Adrenal gland (tissue), 12 donors: Measurements from ENCODE around the gene WNT4. TPM values are rescaled to one million over a fixed set of nuclear protein-coding genes. Genes with fewer than 3 reads are reported as not detected.
A peak's percentile ranks its signal among the peaks of the same experiment; 100 is the strongest.

ENCODE experiments used
- DNase-seq, 7 donors: peaks; one replicate each; pipeline ENCODE4 v3.0.0-alpha.2; 2019 to 2020
- H3K27ac ChIP-seq, 5 donors: fragments of 200-600 bp; sonication (generic) in 4 of 5; 1 replicate in 3 of 5; 2 replicates in 2 of 5; pipeline versions ENCODE4 v1.5.1 to v1.8.0; 2016 to 2020; ENCODE audit warnings: mild to moderate bottlenecking in 1 of 5
- H3K27me3 ChIP-seq: fragments of 200-600 bp; 2 replicates; pipeline ENCODE4 v1.8.0; 2021
- H3K36me3 ChIP-seq, 2 donors: fragments of 200-600 bp; replicated peaks in 1 of 2; 1 replicate in 1 of 2; 2 replicates in 1 of 2; pipeline versions ENCODE4 v1.5.1 to v1.8.0; 2018 to 2022
- H3K4me1 ChIP-seq, 2 donors: fragments of 200-600 bp; replicated peaks in 1 of 2; 1 replicate in 1 of 2; 2 replicates in 1 of 2; pipeline versions ENCODE4 v1.5.1 to v1.8.0; 2018 to 2021
- H3K4me3 ChIP-seq, 4 donors: fragments of 200-600 bp; sonication (generic) in 3 of 4; one replicate each; pipeline ENCODE4 v1.5.1; 2016 to 2018
- H3K9me3 ChIP-seq, 3 donors: fragments of 200-600 bp; sonication (generic) in 1 of 3; replicated peaks in 1 of 3; 1 replicate in 2 of 3; 2 replicates in 1 of 3; pipeline versions ENCODE4 v1.5.1 to v1.8.0; 2016 to 2021
- POLR2A ChIP-seq, 2 donors: fragments of 450-650 bp; IDR thresholded peaks; one replicate each; pipeline ENCODE4 v1.6.1; 2017; ENCODE audit warnings: antibody characterized with exemption in 2 of 2, mild to moderate bottlenecking in 2 of 2, moderate library complexity in 1 of 2
- WGBS, 4 donors: extraction: QIAGEN DNeasy Blood & Tissue Kit in 2 of 4; methylation state at CpG; one replicate each; pipeline versions ENCODE4 v1.1.5 to v1.1.7; 2013 to 2017; 5-methylcytosine and 5-hydroxymethylcytosine counted together
- intact Hi-C, 2 donors: fragments of 100-400 bp; cut with DNase I; formaldehyde crosslinking; loops; one replicate each; pipeline versions ENCODE4 v1.14.1 to v1.15.0; 2022 to 2023
- polyA plus RNA-seq, 3 donors: library from polyadenylated mRNA; stranded (reverse); fragments of 200-250 nt in 2 of 3; fragments of 350-450 nt in 1 of 3; fragmentation: Illumina TruSeq in 1 of 3; extraction: RNeasy Lipid Tissue Mini Kit (QIAGEN cat#74804) in 1 of 3; gene quantifications; one replicate each; pipeline ENCODE4 v1.2.3, GENCODE V29; 2013 to 2014
- total RNA-seq, 9 donors: library from RNA; depleted of rRNA in 4 of 9; stranded (reverse); fragments of >200 nt in 4 of 9; fragments of 120-200 nt in 1 of 9; fragmentation: NEBNext Ultra II Directional in 1 of 9; extraction: Animal tissue kit (Norgen Biotek cat#: 25700) in 1 of 9; gene quantifications; one replicate each; pipeline versions ENCODE4 v1.1.0 to v1.2.4, GENCODE V29; 2013 to 2023
- TF ChIP-seq, protein P1 (sequence below), 6 experiments: fragments of 450-650 bp in 4 of 6; fragments of 200-600 bp in 2 of 6; sonication (generic) in 1 of 6; IDR thresholded peaks; 1 replicate in 5 of 6; 2 replicates in 1 of 6; pipeline versions ENCODE4 v1.5.1 to v1.8.0; 2016 to 2021; ENCODE audit warnings: antibody characterized with exemption in 6 of 6, mild to moderate bottlenecking in 2 of 6, moderate library complexity in 1 of 6
- donor health status: healthy with polysubstance abuse.
- donor health status: Bipolar disorder and iron deficiency.
- donor health status: DM: yes; HTN: yes; CAD: no.
- donor health status: DM: no; HTN: no; CAD: no.
- donor health status: DM: no; HTN: no; CAD: no.
- donor health status: DM: yes; HTN: yes; CAD: no.

The WNT4 gene
- total and polyA plus RNA-seq, 12 donors: 2.3 to 39.6 (median 5.9) TPM

GRCh38 chr1:22184892-22185612, 42.2 kb upstream of the WNT4 start:
- no peak overlapping the region for H3K27ac ChIP-seq
- DNase-seq: peak in 2 of 7 donors; percentile 27 to 86
- H3K4me3 ChIP-seq: no peak overlapping the region
- intact Hi-C loops: no loop called here
- H3K36me3 ChIP-seq: no peaks in the 10 kb centered on the region
- H3K9me3 ChIP-seq: no peaks in the 10 kb centered on the region
- TF ChIP-seq POLR2A (IDR thresholded peaks at IDR 0.05): no peak
- TF ChIP-seq, protein P1, sequence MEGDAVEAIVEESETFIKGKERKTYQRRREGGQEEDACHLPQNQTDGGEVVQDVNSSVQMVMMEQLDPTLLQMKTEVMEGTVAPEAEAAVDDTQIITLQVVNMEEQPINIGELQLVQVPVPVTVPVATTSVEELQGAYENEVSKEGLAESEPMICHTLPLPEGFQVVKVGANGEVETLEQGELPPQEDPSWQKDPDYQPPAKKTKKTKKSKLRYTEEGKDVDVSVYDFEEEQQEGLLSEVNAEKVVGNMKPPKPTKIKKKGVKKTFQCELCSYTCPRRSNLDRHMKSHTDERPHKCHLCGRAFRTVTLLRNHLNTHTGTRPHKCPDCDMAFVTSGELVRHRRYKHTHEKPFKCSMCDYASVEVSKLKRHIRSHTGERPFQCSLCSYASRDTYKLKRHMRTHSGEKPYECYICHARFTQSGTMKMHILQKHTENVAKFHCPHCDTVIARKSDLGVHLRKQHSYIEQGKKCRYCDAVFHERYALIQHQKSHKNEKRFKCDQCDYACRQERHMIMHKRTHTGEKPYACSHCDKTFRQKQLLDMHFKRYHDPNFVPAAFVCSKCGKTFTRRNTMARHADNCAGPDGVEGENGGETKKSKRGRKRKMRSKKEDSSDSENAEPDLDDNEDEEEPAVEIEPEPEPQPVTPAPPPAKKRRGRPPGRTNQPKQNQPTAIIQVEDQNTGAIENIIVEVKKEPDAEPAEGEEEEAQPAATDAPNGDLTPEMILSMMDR (IDR thresholded peaks at IDR 0.05): no peak
- no peaks in the 10 kb centered on the region for H3K4me1 ChIP-seq
- 61 to 74% (median 68%) methylated on average over 12 to 21 of the region's 21 CpGs for WGBS, 4 donors
- no peaks in the 10 kb centered on the region for H3K27me3 ChIP-seq

DNA sequence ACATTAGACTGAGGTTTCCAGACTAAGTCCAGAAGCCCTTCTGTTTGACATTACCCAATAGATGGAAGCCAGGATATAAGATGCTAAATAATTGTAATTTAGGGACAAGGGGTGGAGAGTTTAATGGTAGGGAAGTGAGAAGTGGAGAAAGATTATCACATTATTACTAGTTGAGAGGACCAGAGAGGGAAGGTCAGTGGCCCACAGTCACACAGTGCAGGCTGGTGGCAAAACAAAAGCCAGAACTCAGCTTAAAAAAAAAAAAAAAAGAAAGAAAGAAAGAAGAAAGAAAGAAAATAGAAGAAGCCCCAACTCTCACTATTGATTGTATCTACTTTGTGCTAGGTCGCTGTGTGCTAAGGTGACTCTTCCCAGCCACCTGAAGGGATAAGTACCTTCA, 41.6 kb upstream of the WNT4 start:
- WGBS, 4 donors: 90 to 97% (median 93%) methylated on average over 1 of the region's 1 CpG
- no peaks in the 10 kb centered on the region for H3K36me3 ChIP-seq
- TF ChIP-seq, protein P1 (IDR thresholded peaks at IDR 0.05): no peak
- TF ChIP-seq POLR2A (IDR thresholded peaks at IDR 0.05): no peak
- intact Hi-C loops: no loop called here
- no peak overlapping the region for H3K4me3 ChIP-seq
- no peak for DNase-seq
- H3K4me1 ChIP-seq: no peaks in the 10 kb centered on the region
- no peaks in the 10 kb centered on the region for H3K27me3 ChIP-seq
- H3K9me3 ChIP-seq: no peaks in the 10 kb centered on the region
- H3K27ac ChIP-seq: no peak overlapping the region

GRCh38 chr1:22182715-22183114, 39.8 kb upstream of the WNT4 start:
- no peaks in the 10 kb centered on the region for H3K27me3 ChIP-seq

GRCh38 chr1:22179197-22179803, 36.4 kb upstream of the WNT4 start:
- no peak overlapping the region for H3K27ac ChIP-seq
- TF ChIP-seq, protein P1 (IDR thresholded peaks at IDR 0.05): no peak
- no peak for TF ChIP-seq POLR2A (IDR thresholded peaks at IDR 0.05)
- no peaks in the 10 kb centered on the region for H3K9me3 ChIP-seq
- H3K36me3 ChIP-seq: no peaks in the 10 kb centered on the region
- WGBS, 4 donors: 98 to 100% (median 99%) methylated on average over 2 of the region's 2 CpGs
- intact Hi-C loops: no loop called here
- DNase-seq: no peak
- no peak overlapping the region for H3K4me3 ChIP-seq
- H3K4me1 ChIP-seq: no peaks in the 10 kb centered on the region
- H3K27me3 ChIP-seq: no peaks in the 10 kb centered on the region

More at GRCh38 chr1:22182715-22183114, 39.8 kb upstream of the WNT4 start:
- no peaks in the 10 kb centered on the region for H3K4me1 ChIP-seq
- DNase-seq: no peak
- H3K36me3 ChIP-seq: no peaks in the 10 kb centered on the region
- H3K27ac ChIP-seq: no peak overlapping the region
- WGBS, 4 donors: 72 to 83% (median 77%) methylated on average over 5 to 11 of the region's 11 CpGs
- H3K4me3 ChIP-seq: no peak overlapping the region
- H3K9me3 ChIP-seq: no peaks in the 10 kb centered on the region
- intact Hi-C loops: no loop called here
- no peak for TF ChIP-seq POLR2A (IDR thresholded peaks at IDR 0.05)
- TF ChIP-seq, protein P1 (IDR thresholded peaks at IDR 0.05): no peak
